Activated CD8-positive, alpha-beta memory T cell treated with anti-CD3 and anti-CD28 coated beads, Interleukin-2, amount 50 U/mL, for 24 hours (primary cell): ENCODE measurements around the gene SF1.
A peak's percentile ranks its signal among the peaks of the same experiment; 100 is the strongest.

Source experiments
- DNase-seq: peaks from one replicate; pipeline ENCODE4 v3.0.0-alpha.2; 2020; ENCODE audit errors: extremely low read depth

Gene SF1

GRCh38 chr11:64777449-64778222 is 706 bp downstream of the SF1 start:
- DNase-seq, result no peak

GRCh38 chr11:64776875-64777274 is 1.5 kb downstream of the SF1 start:
- no peak for DNase-seq

GRCh38 chr11:64776425-64776824 is 1.9 kb downstream of the SF1 start:
- no peak for DNase-seq

- DNase-seq, result no peak
Observed at GRCh38 chr11:64774144-64774543, 4.2 kb downstream of the SF1 start.

GRCh38 chr11:64772303-64773018 is 5.9 kb downstream of the SF1 start:
- no peak for DNase-seq

GRCh38 chr11:64771861-64772260 is 6.5 kb downstream of the SF1 start:
- DNase-seq, result no peak

GRCh38 chr11:64770120-64770519 is 8.2 kb downstream of the SF1 start:
- no peak for DNase-seq

GRCh38 chr11:64769283-64769682 is 9.1 kb downstream of the SF1 start:
- DNase-seq, result no peak

- DNase-seq, result no peak
Observed at GRCh38 chr11:64768300-64768694, 10.0 kb downstream of the SF1 start.

GRCh38 chr11:64767344-64768299 is 10.7 kb downstream of the SF1 start:
- DNase-seq, result peak; percentile 62

- DNase-seq, result no peak
Observed at GRCh38 chr11:64766881-64767280, 11.5 kb downstream of the SF1 start.

- DNase-seq, result no peak
Observed at GRCh38 chr11:64765851-64766665, 12.3 kb downstream of the SF1 start.

- no peak for DNase-seq
Observed at GRCh38 chr11:64765291-64765850, 13.0 kb downstream of the SF1 start.

GRCh38 chr11:64764753-64765152 is 13.6 kb downstream of the SF1 start:
- DNase-seq, result no peak

GRCh38 chr11:64764040-64764611 is 14.2 kb downstream of the SF1 start:
- DNase-seq, result no peak

- no peak for DNase-seq
Observed at GRCh38 chr11:64763526-64764039, 14.8 kb downstream of the SF1 start.

GRCh38 chr11:64762674-64763525 is 15.4 kb downstream of the SF1 start:
- DNase-seq, result no peak

GRCh38 chr11:64762277-64762673 is 16.1 kb downstream of the SF1 start:
- DNase-seq, result no peak

GRCh38 chr11:64760759-64761420 is 17.5 kb downstream of the SF1 start:
- no peak for DNase-seq
